KMS-11 (cell line): ENCODE measurements around the gene HOXC5.

Experiments used
- H2AFZ ChIP-seq: fragments of 200-600 bp; sonication (generic); 2 replicates; pipeline ENCODE4 v1.6.1; 2016; ENCODE audit warnings: antibody characterized with exemption, mixed run types, low read depth
- H3K27ac ChIP-seq: fragments of 200-600 bp; sonication (generic); 2 replicates; pipeline ENCODE4 v1.6.1; 2016; ENCODE audit warnings: mild to moderate bottlenecking, mixed run types
- H3K27me3 ChIP-seq: fragments of 200-600 bp; sonication (generic); 2 replicates; pipeline ENCODE4 v1.6.1; 2017; ENCODE audit warnings: mild to moderate bottlenecking, low read depth, mixed run types, moderate library complexity; ENCODE audit not compliant: insufficient read depth
- H3K36me3 ChIP-seq: fragments of 200-600 bp; sonication (generic); 2 replicates; pipeline ENCODE4 v1.6.1; 2017; ENCODE audit warnings: mild to moderate bottlenecking, mixed run types; ENCODE audit not compliant: insufficient read depth
- H3K4me1 ChIP-seq: fragments of 200-600 bp; sonication (generic); 2 replicates; pipeline ENCODE4 v1.6.1; 2016; ENCODE audit warnings: mild to moderate bottlenecking, low read depth, mixed run types; ENCODE audit not compliant: poor library complexity, severe bottlenecking
- H3K4me2 ChIP-seq: fragments of 200-600 bp; sonication (generic); 2 replicates; pipeline ENCODE4 v1.7.0; 2016; ENCODE audit warnings: mild to moderate bottlenecking, mixed run types
- H3K4me3 ChIP-seq: fragments of 200-600 bp; sonication (generic); IDR thresholded peaks from 2 replicates; pipeline ENCODE4 v1.6.1; 2017; ENCODE audit warnings: low read depth, low read length, mixed read lengths; ENCODE audit not compliant: insufficient read depth
- H3K79me2 ChIP-seq: fragments of 200-600 bp; sonication (generic); 2 replicates; pipeline ENCODE4 v1.6.1; 2016; ENCODE audit warnings: low read depth, mixed run types; ENCODE audit not compliant: insufficient read depth
- H3K9ac ChIP-seq: fragments of 200-600 bp; sonication (generic); 2 replicates; pipeline ENCODE4 v1.6.1; 2016; ENCODE audit warnings: mild to moderate bottlenecking, mixed run types
- H4K20me1 ChIP-seq: fragments of 200-600 bp; sonication (generic); 2 replicates; pipeline ENCODE4 v1.6.1; 2016; ENCODE audit warnings: mild to moderate bottlenecking, mixed run types; ENCODE audit not compliant: insufficient read depth
- TF ChIP-seq, protein P1 (sequence below): fragments of 200-600 bp; sonication (generic); conservative IDR thresholded peaks from 2 replicates; pipeline ENCODE4 v1.6.1; 2017; ENCODE audit warnings: low read depth, mild to moderate bottlenecking, antibody characterized with exemption, low read length, moderate library complexity, mixed read lengths

The HOXC5 gene

DNA sequence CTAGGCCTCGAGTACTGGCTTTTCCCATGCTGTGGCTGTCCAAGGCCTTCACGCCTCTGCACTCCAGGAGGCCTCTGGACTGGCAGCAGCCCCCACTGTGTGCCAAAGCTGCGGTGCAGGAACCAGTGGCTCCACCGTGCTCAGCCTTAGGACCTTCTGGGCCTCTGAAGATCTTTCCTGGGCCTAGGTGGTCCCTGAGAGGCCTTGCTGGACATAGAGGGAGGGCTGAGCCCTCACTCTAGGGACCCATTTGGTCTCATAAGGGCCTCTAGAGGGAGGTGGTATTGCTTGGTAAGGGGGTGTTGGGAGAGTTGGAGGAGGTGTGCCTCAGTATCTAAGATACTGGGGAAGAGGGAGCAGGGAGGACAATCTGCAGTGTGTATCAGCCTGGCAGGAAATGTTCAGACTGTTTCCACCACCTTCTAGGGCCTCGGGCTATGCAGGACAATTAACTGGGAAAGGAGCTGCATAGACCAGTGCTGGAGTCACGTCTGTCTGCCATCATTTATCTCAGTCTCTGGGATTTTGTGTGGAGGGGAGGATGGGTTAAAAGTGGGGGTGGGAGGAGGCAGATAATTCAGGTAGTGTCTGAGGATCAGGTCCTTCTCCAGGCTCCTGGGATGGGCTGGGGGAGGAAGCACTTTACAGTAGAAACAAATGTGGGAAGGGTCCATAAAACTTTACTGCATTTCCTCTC, 2.9 kb downstream of the HOXC5 start:
- Histone ChIP-seq H3K36me3 (no peaks in the 10 kb centered on the region), H3K4me1 (no peaks in the 10 kb centered on the region), H2AFZ (no peak overlapping the region), H3K79me2 (no peaks in the 10 kb centered on the region), H3K4me3 (no peak overlapping the region), H4K20me1 (no peaks in the 10 kb centered on the region), H3K9ac (no peak overlapping the region), H3K27ac (no peak overlapping the region), H3K27me3 (peaks cover 99% of the 10 kb centered on the region), H3K4me2 (no peak overlapping the region)
- TF ChIP-seq, protein P1, sequence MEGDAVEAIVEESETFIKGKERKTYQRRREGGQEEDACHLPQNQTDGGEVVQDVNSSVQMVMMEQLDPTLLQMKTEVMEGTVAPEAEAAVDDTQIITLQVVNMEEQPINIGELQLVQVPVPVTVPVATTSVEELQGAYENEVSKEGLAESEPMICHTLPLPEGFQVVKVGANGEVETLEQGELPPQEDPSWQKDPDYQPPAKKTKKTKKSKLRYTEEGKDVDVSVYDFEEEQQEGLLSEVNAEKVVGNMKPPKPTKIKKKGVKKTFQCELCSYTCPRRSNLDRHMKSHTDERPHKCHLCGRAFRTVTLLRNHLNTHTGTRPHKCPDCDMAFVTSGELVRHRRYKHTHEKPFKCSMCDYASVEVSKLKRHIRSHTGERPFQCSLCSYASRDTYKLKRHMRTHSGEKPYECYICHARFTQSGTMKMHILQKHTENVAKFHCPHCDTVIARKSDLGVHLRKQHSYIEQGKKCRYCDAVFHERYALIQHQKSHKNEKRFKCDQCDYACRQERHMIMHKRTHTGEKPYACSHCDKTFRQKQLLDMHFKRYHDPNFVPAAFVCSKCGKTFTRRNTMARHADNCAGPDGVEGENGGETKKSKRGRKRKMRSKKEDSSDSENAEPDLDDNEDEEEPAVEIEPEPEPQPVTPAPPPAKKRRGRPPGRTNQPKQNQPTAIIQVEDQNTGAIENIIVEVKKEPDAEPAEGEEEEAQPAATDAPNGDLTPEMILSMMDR = no peak

- Histone ChIP-seq H3K79me2 (no peaks in the 10 kb centered on the region), H3K4me2 (no peak overlapping the region), H3K27me3 (peaks cover 99% of the 10 kb centered on the region), H4K20me1 (no peaks in the 10 kb centered on the region), H3K36me3 (no peaks in the 10 kb centered on the region), H3K4me1 (no peaks in the 10 kb centered on the region), H2AFZ (no peak overlapping the region), H3K9ac (no peak overlapping the region), H3K27ac (no peak overlapping the region), H3K4me3 (no peak overlapping the region)
- TF ChIP-seq, protein P1 = no peak
Measured at GRCh38 chr12:54036620-54037359, 3.9 kb downstream of the HOXC5 start.

- Histone ChIP-seq H3K36me3 (no peaks in the 10 kb centered on the region), H3K27ac (no peak overlapping the region), H3K9ac (no peak overlapping the region), H2AFZ (no peak overlapping the region), H3K4me3 (no peak overlapping the region), H3K4me2 (no peak overlapping the region), H3K4me1 (no peaks in the 10 kb centered on the region), H3K27me3 (peaks cover 99% of the 10 kb centered on the region), H3K79me2 (no peaks in the 10 kb centered on the region), H4K20me1 (no peaks in the 10 kb centered on the region)
- TF ChIP-seq, protein P1 = no peak
Measured at GRCh38 chr12:54037360-54038283, 4.8 kb downstream of the HOXC5 start.

DNA sequence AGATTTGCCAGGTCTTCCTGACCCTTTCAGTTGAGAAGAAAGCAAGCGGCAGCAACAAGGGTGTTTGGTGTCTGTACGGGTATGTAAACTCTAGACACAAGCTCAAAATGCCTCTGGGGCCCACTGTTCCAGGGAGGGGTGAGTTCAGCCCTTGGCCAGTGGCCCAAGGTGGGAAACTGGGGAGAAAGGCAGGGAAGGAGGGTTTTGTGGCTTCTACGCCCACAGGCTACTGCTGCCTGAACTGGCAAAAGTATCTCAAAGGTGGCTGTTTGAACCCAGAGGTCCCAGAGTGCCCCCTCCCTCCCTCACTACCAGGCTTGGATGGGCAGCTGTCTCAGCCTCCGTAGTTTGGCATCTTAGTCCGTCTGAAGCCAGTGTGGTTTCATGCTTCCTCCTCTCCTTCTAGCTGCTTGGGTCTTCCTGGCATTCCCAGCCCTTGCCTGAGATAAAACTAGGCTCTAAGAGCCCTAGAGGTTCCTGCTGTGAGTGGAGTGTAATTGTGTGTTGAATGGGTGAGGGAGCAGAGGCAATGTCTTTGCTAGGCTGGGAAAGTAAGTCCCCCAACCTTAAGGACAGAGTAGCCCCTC, 5.5 kb downstream of the HOXC5 start:
- Histone ChIP-seq H3K27ac (no peak overlapping the region), H4K20me1 (no peaks in the 10 kb centered on the region), H3K79me2 (no peaks in the 10 kb centered on the region), H3K27me3 (peaks cover 98% of the 10 kb centered on the region), H3K4me2 (no peak overlapping the region), H2AFZ (no peak overlapping the region), H3K9ac (no peak overlapping the region), H3K4me1 (no peaks in the 10 kb centered on the region), H3K36me3 (no peaks in the 10 kb centered on the region), H3K4me3 (no peak overlapping the region)
- TF ChIP-seq, protein P1 = no peak
